Limb (tissue), 2 donors: ENCODE measurements around the gene LTO1.

Experiments used
- DNase-seq, 2 donors: peaks; one replicate each; pipeline ENCODE4 v3.0.0-alpha.2; 2016; ENCODE audit errors: extremely low spot score in 2 of 2

The LTO1 gene

DNA sequence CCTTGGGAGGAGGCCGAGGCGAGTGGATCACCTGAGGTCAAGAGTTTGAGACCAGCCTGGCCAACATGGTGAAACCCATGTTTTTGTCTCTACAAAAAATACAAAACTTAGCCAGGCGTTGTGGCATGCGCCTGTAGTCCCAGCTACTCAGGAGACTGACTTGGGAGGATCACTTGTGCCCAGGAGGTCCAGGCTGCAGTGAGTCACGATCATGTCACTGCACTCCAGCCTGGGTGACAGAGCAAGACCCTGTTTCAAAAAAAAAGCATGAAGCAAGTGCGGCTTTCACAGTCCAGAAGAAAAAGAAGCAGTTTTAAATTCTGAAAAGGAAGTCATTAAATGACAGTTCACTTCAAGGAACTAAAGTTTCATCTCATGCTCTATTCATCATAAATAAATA lies 7.1 kb upstream of the LTO1 start:
- no peak for DNase-seq

DNA sequence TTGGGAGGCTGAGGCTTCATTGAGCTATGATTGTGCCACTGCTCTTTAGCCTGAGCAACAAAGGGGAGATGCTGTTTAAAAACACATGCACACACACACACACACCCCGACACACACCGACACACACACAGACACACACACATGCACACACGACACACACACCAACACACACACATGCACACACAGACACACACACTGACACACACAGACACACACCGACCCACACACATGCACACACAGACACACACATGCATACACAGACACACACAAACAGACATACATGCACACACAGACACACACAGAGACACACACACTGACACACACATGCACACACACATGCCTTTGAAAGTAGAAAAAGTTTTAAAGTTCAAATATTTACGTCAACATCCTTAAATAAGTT lies 5.5 kb upstream of the LTO1 start:
- no peak for DNase-seq

DNA sequence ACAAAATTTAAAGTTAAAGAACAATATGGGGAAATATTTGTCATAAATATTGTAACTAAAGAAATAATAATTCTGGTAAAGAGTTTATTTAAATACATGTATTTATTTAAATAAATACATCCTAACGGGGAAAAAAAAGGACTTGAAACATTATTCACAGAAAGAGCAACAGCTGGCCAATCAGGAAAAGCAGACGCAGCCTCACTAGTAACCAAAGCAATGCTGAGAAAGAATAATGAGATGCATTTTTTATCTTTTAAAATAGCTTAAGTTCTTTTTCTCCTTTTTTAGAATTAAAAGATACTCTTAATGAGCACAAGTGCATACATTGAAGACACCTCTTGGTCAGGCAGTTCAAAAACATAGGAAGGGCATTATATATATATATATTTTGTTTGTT lies 2.6 kb upstream of the LTO1 start:
- DNase-seq = no peak

DNA sequence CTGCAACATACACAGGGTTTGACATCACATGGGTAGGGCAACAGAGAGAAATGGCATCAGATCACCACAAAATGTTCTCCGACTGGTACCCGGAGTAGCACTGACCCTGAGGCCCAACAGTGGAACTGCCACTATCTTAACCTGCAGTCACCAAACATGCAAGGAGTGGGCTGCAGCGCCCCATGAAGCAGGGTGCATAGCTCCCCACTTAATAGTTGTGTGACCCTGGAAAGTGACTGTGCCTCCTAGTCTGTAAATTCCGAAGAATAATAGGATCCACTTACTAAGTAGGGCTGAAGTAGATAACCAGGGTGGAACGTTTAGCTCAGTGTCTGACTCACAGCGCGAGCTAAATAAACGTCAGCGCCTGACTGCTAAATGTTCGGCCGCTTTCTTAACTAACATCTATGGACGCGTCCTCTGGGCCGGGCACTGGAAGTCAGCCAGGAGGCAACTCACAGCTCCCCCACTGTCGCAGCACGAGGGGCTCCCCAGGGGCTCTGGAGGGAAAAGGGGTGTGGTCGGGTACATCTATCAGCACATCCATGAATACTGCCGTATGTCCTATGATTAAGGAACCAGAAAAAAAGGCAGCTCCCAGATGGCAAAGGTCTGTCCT lies 777 bp downstream of the LTO1 start:
- peak in 1 of 2 donors; percentile 60 for DNase-seq

DNA sequence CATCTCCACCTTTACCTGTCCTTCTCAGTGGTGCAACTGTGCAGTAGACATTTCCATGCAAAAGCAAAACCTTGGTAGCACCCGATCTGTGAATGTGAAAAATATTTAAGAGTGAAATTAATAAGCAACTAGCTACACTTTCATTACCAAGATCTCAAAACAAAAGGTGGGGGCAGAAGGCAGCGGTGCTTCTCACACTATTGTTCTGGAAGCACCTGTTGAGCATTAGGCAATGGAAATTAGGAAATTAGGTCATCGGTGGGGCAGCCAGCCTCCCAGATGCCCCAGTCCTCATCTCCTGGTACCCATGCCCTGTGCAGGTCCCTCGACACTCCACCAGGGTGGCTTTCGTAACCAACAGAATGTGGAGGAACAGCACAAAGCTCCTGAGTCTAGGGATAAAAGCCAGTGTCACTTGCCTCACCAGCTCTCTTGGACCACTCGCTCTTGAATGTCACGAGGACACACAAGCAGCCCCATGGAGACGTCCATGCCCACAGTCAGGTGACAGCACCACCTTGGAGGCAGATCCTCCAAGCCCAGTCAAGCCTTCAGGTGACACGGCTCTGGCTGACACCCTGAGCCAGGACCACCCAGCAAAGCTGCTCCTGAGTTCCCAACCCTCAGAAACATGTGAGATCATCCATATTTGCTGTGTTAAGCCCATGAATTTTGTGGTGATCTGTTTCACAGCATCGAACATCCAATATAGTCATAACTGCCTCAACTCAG lies 3.3 kb downstream of the LTO1 start:
- no peak for DNase-seq

DNA sequence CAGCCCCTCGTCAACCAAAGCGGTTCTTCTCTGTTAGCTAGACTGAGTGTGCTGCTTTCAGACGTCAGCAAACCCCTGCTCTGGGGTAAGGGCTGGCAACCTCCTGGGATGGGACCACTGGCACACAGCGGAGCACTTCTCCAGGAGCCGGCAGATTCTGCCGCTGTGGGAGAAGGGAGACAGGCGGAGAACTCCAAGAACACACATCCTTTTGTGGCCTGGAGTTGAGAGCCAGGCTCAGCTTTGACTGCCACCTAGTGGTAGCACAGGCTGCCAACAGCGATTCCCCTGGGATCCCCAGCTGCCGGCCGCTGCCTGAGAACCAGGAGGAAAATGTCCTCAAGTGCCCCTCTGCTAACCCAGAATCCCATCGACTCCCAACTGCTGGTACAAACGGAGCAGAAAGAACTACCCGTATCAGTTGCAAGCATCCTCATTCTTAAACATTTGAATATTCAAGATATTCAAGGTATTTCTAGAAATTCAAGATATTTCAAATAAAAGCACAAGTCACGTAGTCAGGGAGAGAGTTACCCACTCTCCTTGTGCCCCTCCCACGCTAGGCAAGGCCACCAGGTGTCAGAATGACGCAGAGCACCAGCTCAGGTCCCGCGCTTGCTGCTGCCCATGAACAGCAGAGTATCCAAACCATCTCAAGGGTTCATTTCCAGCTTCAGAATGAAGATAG lies 4.9 kb downstream of the LTO1 start:
- DNase-seq = peak; percentile 86 to 90

DNA sequence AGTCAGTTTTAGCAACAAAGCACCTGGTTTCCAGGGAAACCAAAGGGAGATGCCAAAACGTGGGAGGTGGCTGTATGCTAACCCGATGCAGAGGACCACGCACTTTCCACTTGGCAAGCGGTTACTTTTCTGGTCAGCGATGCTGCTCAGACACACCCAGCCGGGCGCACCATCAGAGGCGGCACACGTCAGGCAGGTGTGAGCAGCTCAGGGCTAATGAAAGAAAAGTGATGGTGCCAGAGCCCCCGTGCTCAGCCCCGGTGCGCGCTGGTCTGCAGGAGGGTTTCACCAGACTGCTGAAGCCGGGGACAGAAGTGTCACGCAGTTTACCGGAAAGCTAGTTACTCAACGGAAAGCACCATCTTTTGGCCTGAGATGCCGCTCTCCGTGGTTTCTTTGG lies 5.7 kb downstream of the LTO1 start:
- DNase-seq = no peak

DNA sequence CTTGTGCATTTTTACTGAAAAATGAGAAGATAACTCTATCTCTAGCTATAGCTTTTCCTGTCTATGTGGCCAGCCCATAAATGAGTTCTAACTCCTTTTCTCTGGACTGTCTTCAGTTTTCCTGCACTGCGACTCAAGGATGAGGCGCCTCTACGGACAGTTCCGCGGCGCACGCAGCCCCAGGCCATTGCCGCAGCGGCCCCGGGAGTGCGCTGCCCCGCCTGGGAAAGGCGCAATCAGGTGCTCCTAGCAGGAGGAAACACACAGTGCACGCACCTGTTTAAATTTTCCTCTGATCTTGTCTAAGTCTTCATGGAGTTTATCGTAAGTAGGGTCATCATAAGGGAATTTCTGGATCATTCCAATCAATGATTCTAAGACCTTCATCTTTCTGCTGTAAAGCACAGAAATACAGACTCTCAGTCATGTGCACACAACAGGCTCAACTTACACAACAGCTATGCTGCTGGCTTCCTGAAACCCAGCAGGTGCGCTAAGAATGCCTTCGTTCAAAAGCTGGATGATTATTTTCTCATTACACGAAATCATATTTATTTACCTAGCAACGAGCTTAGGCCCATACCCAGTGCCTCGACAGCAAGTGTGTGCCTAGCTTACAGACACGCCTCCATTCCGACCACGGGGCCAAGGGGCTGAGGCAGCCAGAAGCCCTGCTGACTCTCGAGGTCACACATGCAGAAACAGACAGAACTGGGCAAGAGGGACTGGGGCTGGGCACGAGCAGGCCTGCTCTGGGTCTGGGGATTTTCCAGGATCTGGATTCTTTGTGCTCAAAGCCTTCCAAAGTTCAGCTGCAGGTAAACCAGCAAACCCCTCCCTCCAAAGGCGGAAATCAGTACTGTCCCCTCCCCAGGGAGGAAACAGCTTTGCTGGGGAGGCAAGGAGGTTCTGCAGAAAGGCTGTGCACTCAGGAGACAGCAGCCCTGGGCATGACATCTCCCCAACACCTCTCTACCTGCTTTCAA lies 7.2 kb downstream of the LTO1 start:
- DNase-seq = no peak

DNA sequence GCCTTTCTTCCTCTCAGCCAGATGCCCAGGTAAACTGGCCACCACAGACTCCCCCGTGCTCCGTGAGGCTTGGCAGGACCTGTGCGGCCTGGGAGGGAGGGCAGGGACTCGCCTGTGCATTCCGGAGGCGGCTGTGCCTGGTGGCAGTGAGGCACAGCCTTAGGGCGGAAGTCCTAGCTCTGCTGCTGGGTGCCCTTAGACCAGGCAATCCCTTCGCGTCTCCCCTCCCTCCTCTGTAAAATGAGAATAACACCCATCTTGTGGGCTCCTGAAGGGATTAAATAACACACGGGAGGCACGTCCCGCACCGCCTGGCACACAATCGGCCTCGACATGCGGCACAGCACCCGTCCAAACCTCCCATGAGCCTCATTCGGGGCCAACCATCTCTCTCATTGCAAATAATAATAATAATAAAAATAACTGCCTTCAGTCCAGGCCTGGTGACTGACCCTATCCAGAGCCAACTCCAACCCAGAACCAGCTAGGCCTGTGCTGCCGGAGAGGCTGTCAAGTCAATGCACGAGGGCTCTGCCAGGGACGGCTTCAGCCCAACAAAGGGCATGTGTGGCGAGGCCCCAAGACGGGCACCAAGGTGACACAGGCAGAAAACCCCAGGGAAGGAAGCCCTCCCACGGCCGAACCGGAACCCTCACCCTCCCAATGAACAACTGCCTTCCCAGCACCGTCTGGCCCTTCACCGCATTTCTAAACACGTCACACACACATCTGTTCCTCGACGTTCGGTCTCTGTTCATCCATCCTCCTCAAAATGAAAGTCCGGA lies 8.2 kb downstream of the LTO1 start:
- DNase-seq = no peak

DNA sequence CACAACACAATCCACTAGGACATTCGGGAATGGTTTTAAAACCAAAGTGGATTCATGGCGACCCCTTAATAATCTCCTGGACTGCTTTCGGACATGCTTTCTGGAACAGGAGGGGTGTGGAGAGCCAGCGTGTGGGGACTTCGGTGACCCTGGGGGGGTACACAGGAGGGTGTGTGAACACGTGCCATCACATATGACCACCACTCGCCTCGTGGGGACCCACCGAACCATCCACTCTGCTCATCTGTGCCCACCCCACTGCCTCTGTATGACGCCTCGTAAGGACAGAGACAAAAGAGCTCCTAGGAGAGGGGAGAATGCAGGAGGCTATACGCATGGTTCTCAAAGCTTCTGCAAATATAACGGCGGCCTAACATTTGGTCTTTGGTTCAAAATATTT lies 8.9 kb downstream of the LTO1 start:
- no peak for DNase-seq

DNA sequence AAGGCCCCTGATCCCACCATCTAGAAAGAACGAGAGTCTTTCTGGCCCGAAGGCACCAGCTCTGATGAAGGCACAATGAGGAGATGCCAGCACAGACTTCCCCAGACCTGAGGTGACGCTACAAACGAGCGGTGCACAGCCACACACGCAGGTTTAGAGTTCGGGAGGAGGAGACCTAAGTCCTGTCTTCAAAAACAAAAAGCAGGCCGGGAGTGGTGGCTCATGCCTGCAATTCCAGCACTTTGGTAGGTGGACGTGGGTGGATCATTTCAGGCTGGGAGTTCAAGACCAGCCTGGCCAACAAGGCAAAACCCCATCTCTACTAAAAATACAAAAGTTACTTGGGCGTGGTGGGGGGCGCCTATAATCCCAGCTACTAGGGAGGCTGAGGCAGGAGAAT lies 9.5 kb downstream of the LTO1 start:
- DNase-seq = no peak

DNA sequence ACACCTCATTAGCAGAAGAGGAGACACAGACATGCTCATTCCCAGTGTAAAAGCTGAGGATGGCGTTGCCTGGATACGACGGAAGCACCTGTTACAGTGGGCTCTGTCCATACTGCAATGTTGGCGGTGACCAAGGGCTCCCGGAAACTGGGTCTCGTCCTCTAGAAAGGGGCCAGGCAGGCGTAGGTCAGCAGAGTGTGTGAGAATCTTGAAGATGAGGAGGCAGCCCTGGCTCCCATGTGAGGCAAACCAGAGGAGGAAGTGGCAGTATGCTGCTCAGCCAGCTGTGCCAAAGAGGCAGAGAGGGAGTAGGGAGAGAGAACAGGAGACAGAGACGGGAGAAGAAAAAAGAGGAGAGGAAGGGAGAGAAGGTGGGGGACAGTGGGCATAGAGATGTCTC lies 10.3 kb downstream of the LTO1 start:
- DNase-seq = no peak

DNA sequence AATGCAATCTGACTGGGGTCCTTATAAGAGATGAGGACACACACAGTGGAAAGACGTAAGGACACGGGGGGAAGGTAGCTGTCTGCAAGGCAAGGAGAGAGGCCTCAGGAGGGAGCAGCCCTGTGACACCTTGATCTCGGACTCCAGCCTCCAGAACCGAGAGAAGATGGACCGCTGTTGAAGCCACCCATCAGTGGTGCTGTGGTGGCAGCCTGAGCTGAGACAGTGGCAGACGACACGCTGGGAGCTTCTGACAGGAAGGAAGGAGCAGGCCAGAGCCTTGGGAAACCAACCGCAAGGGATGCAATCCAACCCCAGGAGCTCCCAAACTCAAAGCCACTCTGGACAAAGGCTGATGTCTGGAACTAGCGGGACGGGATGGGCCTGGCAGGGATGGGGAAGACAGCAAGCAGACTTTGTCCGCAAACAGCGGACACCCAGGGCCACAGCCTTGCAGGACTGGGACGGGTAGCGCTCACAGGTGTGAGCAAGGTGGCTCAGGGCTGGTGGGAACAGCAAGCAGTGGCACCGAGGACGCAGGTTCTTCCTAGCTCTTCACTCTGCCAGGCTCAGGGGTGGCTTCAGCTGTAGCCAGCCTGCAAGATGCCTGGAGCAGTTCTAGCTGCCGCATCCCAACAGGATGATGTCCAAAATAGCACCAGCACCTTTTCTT lies 10.9 kb downstream of the LTO1 start:
- no peak for DNase-seq

DNA sequence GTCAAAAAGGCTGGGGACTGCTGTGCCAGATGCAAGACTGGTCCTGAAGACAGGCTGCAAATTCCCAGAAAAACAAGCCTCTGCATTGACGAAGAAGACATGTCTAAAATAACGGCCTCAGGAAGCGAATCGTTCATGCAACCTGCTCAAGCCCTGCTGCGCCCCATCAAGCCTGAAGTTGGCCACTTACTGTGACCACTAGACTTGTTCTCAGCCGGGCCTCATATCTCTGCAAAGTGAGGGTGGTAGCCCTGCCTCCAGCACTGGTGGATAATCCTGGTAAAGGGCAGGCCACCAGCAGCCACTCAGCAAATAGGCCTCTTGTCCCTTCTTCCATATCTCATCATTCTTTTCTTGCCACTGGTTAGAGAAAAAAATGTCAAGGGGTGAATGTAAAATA lies 11.8 kb downstream of the LTO1 start:
- no peak for DNase-seq

DNA sequence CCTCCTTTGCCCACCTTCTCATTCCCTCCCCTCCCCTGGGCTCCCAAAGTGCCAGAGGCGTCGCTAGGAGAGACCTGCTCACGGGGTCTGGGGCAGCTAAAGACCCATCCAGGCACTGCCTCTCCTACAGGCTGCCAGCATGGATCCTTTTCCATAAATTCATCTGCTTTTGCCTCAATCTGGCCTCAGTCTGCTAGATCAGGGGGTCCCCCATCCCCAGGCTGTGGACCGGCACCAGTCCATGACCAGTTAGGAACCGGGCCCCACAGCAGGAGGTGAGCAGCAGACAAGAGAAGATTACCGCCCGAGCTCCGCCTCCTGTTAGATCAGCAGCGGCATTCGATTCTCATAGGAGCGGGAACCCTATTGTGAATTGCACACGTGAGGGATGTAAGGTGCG lies 12.3 kb downstream of the LTO1 start:
- no peak for DNase-seq

DNA sequence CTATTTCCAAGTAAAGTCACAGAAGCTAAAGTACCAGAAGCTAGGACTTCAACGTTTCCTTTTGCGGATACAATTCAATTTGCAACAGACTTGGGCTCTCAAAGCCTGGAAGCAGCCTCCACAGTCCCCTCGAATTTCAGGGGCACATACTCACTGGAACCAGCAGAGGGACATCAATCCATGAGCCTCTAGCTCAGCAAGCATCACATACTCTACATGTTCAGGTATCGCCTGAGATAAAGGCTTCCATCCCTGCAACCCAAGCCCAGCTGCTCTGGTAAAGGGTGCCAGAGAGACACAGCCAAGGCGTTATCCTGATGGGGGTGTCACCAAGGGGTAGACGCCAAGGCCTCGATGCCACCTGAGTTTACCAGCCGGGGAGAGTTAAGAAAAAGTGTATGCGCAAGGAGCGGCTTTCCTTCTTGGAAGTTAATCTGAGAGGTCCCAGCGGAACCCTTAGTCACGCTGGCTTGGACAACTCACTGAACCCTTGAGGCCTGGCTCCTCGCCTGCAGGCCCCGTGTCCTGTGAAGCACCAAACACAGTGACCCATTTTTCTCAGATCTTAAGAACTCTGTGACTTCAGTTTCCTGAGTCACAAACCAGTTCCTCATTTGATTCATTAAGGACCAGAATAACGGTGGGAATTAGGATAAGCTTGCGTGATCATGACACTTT lies 13.0 kb downstream of the LTO1 start:
- no peak for DNase-seq

DNA sequence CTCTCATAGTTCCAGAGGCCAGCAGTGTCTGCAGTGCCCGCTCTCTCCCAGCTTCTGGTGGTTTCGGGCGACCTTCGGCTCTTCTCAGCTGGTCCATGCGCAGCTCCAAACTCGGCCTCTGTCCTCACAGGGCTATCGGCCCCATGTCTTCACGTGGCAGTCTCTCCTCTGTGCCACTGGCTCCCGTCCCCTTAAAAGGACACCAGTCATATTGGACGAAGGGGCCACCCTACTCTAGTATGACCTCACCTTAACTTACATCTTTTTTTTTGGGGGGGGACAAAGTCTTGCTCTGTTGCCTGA lies 13.8 kb downstream of the LTO1 start:
- DNase-seq = no peak

DNA sequence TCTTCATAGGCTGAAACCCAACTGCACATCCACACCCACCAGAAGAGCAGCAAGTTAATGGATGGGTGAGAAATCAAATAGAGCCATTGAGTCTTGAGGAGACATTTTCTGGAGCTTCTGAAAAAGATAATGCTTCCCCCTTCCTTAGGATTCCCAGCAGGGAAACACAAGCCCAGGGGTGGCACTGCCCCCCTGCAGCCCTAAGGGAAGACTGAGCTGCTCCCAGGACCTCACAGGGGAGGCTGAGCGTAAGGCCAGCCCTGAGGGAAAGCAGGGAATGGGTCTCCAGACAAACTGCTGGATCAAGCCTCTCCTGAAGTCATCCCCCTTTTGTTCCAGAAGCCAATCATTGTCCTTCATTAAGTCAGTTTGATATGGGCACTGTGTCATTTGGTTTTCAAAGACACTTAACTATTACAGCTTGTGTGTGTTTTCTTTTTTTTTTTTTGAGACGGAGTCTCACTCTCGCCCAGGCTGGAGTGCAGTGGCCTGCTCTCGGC lies 15.1 kb downstream of the LTO1 start:
- DNase-seq = no peak

DNA sequence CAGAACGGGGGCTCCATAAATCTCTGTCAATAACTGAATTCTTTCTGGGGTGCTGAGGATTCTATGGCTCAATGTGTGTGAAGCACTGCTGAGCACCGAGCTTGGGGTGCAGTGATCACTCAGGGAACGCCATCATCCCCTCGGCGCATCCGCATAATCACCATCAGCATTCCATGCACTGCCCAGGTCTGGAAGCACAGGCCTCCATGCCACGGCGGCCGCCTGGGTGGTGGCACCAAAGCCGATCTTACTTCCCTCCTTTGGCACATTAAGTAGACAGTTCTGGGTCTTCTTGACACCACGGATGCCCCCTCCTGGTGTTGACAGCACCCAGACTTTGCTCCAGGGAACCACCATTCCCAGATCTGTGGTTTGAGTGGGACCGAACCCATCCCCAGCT lies 15.6 kb downstream of the LTO1 start:
- DNase-seq = no peak
